Progenitor cell of endocrine pancreas (in vitro differentiated cells): ENCODE data around the gene NSF. TPM values are rescaled to one million over a fixed set of nuclear protein-coding genes. Genes with fewer than 3 reads are reported as not detected.
"Not testable (repeated sequence)": the region's sequence is repeated elsewhere in the genome, so short reads cannot be mapped to it uniquely, and the experiment has no call there.

Experiments used
- DNase-seq: peaks from one replicate; pipeline ENCODE4 v3.0.0; 2021; ENCODE audit warnings: low spot score; ENCODE audit not compliant: unreplicated experiment
- H3K27ac Mint-ChIP-seq: 2 replicates; pipeline ENCODE4 v1.8.0; 2021; ENCODE audit warnings: mild to moderate bottlenecking, moderate library complexity, mixed read lengths
- H3K27me3 Mint-ChIP-seq: 2 replicates; pipeline ENCODE4 v1.8.0; 2021; ENCODE audit warnings: mixed read lengths
- H3K36me3 Mint-ChIP-seq: 2 replicates; pipeline ENCODE4 v1.8.0; 2022; ENCODE audit warnings: mixed read lengths; ENCODE audit not compliant: insufficient read depth
- H3K4me1 Mint-ChIP-seq: 2 replicates; pipeline ENCODE4 v1.8.0; 2021; ENCODE audit warnings: low read depth, mixed read lengths
- H3K4me3 Mint-ChIP-seq: 2 replicates; pipeline ENCODE4 v1.8.0; 2021; ENCODE audit warnings: low read depth, mild to moderate bottlenecking, moderate library complexity, mixed read lengths
- H3K9me3 Mint-ChIP-seq: 2 replicates; pipeline ENCODE4 v1.8.0; 2021; ENCODE audit warnings: low read depth, mixed read lengths
- CTCF ChIP-seq: fragments of 200-600 bp; sonication (generic); IDR thresholded peaks from one replicate; pipeline ENCODE4 v1.5.0; 2021; ENCODE audit warnings: antibody characterized with exemption, mild to moderate bottlenecking; ENCODE audit not compliant: unreplicated experiment
- total RNA-seq: library from RNA; stranded (reverse); gene quantifications from 2 replicates; pipeline ENCODE4 v1.2.1, GENCODE V29; 2021

The NSF gene
- total RNA-seq, 1 donor from 2014 or later = 31.3 TPM

- H3K36me3 Mint-ChIP-seq, H3K27ac Mint-ChIP-seq, H3K9me3 Mint-ChIP-seq, H3K4me1 Mint-ChIP-seq, DNase-seq, H3K27me3 Mint-ChIP-seq, H3K4me3 Mint-ChIP-seq: not testable (repeated sequence)
Measured at GRCh38 chr17:46677819-46678218, 87.3 kb downstream of the NSF start.

GRCh38 chr17:46683653-46684052 is 93.2 kb downstream of the NSF start:
- not testable (repeated sequence) for H3K9me3 Mint-ChIP-seq, H3K4me3 Mint-ChIP-seq, H3K36me3 Mint-ChIP-seq, DNase-seq, H3K4me1 Mint-ChIP-seq, H3K27me3 Mint-ChIP-seq, H3K27ac Mint-ChIP-seq

- H3K36me3 Mint-ChIP-seq, H3K4me3 Mint-ChIP-seq, H3K4me1 Mint-ChIP-seq, H3K27me3 Mint-ChIP-seq, H3K9me3 Mint-ChIP-seq, H3K27ac Mint-ChIP-seq, DNase-seq: not testable (repeated sequence)
Measured at GRCh38 chr17:46685284-46685683, 94.8 kb downstream of the NSF start.

- H3K36me3 Mint-ChIP-seq, H3K4me1 Mint-ChIP-seq, H3K27ac Mint-ChIP-seq: not testable (repeated sequence)
Measured at GRCh38 chr17:46692196-46692595, 101.7 kb downstream of the NSF start.

GRCh38 chr17:46693283-46693682 is 102.8 kb downstream of the NSF start:
- not testable (repeated sequence) for H3K4me1 Mint-ChIP-seq, DNase-seq, H3K36me3 Mint-ChIP-seq, H3K4me3 Mint-ChIP-seq, H3K9me3 Mint-ChIP-seq, H3K27me3 Mint-ChIP-seq, H3K27ac Mint-ChIP-seq

More at GRCh38 chr17:46692196-46692595, 101.7 kb downstream of the NSF start:
- not testable (repeated sequence) for H3K4me3 Mint-ChIP-seq, H3K9me3 Mint-ChIP-seq, DNase-seq, H3K27me3 Mint-ChIP-seq

GRCh38 chr17:46696522-46696921 is 106.1 kb downstream of the NSF start:
- H3K4me3 Mint-ChIP-seq, H3K36me3 Mint-ChIP-seq, H3K27ac Mint-ChIP-seq, H3K9me3 Mint-ChIP-seq, H3K27me3 Mint-ChIP-seq, H3K4me1 Mint-ChIP-seq, DNase-seq: not testable (repeated sequence)

- H3K4me1 Mint-ChIP-seq, DNase-seq, H3K9me3 Mint-ChIP-seq, H3K27me3 Mint-ChIP-seq, H3K27ac Mint-ChIP-seq, H3K36me3 Mint-ChIP-seq, H3K4me3 Mint-ChIP-seq: not testable (repeated sequence)
Measured at GRCh38 chr17:46699014-46699413, 108.5 kb downstream of the NSF start.

GRCh38 chr17:46717999-46718398 is 127.5 kb downstream of the NSF start:
- Mint-ChIP-seq H3K4me1 (no peaks in the 10 kb centered on the region), H3K27me3 (no peaks in the 10 kb centered on the region), H3K9me3 (no peaks in the 10 kb centered on the region), H3K4me3 (no peak overlapping the region), H3K27ac (no peak overlapping the region), H3K36me3 (peaks cover 4% of the 10 kb centered on the region)
- no peak for DNase-seq
- TF ChIP-seq CTCF = no peak

- no peaks in the 10 kb centered on the region for H3K4me1 Mint-ChIP-seq
- no peaks in the 10 kb centered on the region for H3K9me3 Mint-ChIP-seq
- TF ChIP-seq CTCF = no peak
- no peak for DNase-seq
- H3K36me3 Mint-ChIP-seq = peaks cover 3% of the 10 kb centered on the region
- H3K27ac Mint-ChIP-seq = no peak overlapping the region
- no peak overlapping the region for H3K4me3 Mint-ChIP-seq
- H3K27me3 Mint-ChIP-seq = no peaks in the 10 kb centered on the region
Measured at GRCh38 chr17:46719891-46720290, 129.4 kb downstream of the NSF start.
